Left lung (tissue), 10 donors: ENCODE results near the gene AKAP17A. TPM values are rescaled to one million over a fixed set of nuclear protein-coding genes. Genes with fewer than 3 reads are reported as not detected.
"Not testable (repeated sequence)": the region's sequence is repeated elsewhere in the genome, so short reads cannot be mapped to it uniquely, and the experiment has no call there.

Source experiments
- ATAC-seq: fragments of 200-7000 bp; cut with Tn5 transposase; one replicate; pipeline ENCODE4 v1.9.1; 2020; ENCODE audit warnings: moderate library complexity
- DNase-seq, 4 donors: peaks; one replicate each; pipeline ENCODE4 v3.0.0-alpha.2; 2013 to 2020
- H3K27ac ChIP-seq, 2 donors: fragments of 200-600 bp; sonication (generic) in 1 of 2; one replicate each; pipeline versions ENCODE4 v1.5.0 to v1.8.0; 2020 to 2021
- H3K27me3 ChIP-seq, 2 donors: fragments of 200-600 bp; sonication (generic) in 1 of 2; one replicate each; pipeline versions ENCODE4 v1.5.0 to v1.8.0; 2020 to 2021
- H3K36me3 ChIP-seq, 2 donors: fragments of 200-600 bp; sonication (generic) in 1 of 2; one replicate each; pipeline versions ENCODE4 v1.5.0 to v1.8.0; 2020 to 2021
- H3K4me1 ChIP-seq, 2 donors: fragments of 200-600 bp; one replicate each; pipeline ENCODE4 v1.8.0; 2021
- H3K4me3 ChIP-seq, 2 donors: fragments of 200-600 bp; sonication (generic) in 1 of 2; one replicate each; pipeline versions ENCODE4 v1.5.0 to v1.8.0; 2020 to 2021; ENCODE audit warnings: mild to moderate bottlenecking in 1 of 2
- H3K9me3 ChIP-seq, 2 donors: fragments of 200-600 bp; sonication (generic) in 1 of 2; one replicate each; pipeline versions ENCODE4 v1.5.0 to v1.8.0; 2020 to 2021
- CTCF ChIP-seq, 2 donors: fragments of 200-600 bp; sonication (generic) in 1 of 2; IDR thresholded peaks; one replicate each; pipeline versions ENCODE4 v1.5.0 to v1.8.0; 2021; ENCODE audit warnings: antibody characterized with exemption in 2 of 2
- intact Hi-C, 2 donors: fragments of 100-400 bp; cut with DNase I; formaldehyde crosslinking; loops; one replicate each; pipeline versions ENCODE4 v1.11.2 to v1.14.2; 2022
- polyA plus RNA-seq, 6 donors: library from polyadenylated mRNA; unstranded; fragments of 120-200 nt; gene quantifications; one replicate each; pipeline ENCODE4 v1.2.1, GENCODE V29; 2013; ENCODE audit not compliant: insufficient read length in 6 of 6
- total RNA-seq, 2 donors: library from RNA; stranded (reverse); fragmentation: NEBNext Ultra II Directional; extraction: Animal tissue kit (Norgen Biotek cat#: 25700); gene quantifications; one replicate each; pipeline ENCODE4 v1.2.1, GENCODE V29; 2021
- donor health status: DM: no; HTN: yes; CAD: no.
- donor health status: DM: no; HTN: no; CAD: no.

Gene AKAP17A
- total and polyA plus RNA-seq, 8 donors, result 31.1 to 49.7 (median 41.8) TPM

GRCh38 chrX:1546691-1547251 lies 44.6 kb upstream of the AKAP17A start:
- ATAC-seq (no peak), DNase-seq (peak in 1 of 4 donors; percentile 28)
- no peak for TF ChIP-seq CTCF (IDR thresholded peaks at IDR 0.05)
- Histone ChIP-seq H3K36me3 (no peaks in the 10 kb centered on the region), H3K4me1 (peaks cover 0 to 6% of the 10 kb centered on the region in 2 donors), H3K9me3 (peaks cover 0 to 2% of the 10 kb centered on the region in 2 donors), H3K4me3 (no peak overlapping the region), H3K27ac (no peak overlapping the region), H3K27me3 (no peaks in the 10 kb centered on the region)
- intact Hi-C loops, result no loop called here

DNA sequence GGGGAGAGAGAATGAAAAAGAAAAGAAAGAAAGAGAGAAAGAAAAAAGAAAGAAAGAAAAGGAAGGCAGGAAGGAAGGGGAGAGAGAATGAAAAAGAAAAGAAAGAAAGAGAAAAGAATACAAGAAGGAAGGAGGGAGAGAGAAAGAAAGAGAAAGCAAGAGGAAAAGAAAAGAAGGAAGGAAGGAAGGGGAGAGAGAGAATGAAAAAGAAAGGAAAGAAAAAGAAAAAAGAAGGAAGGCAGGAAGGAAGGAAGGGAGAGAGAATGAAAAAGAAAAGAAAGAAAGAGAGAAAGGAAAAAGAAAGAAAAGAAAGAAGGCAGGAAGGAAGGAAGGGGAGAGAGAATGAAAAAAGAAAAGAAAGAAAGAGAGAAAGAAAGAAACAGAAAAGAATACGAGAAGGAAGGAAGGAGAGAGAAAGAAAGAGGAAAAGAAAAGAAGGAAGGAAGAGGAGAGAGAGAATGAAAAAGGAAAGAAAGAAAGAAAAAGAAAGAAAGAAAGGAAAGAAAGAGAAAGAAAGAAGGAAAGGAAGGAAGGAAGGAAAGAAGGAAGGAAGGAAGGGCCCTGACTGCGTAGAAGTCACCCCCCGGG lies 39.4 kb upstream of the AKAP17A start:
- peaks cover 0 to 2% of the 10 kb centered on the region in 2 donors for H3K4me1 ChIP-seq
- H3K4me3 ChIP-seq, result no peak overlapping the region
- DNase-seq (no peak), ATAC-seq (no peak)
- H3K9me3 ChIP-seq, result peaks cover 0 to 9% of the 10 kb centered on the region in 2 donors
- TF ChIP-seq CTCF (IDR thresholded peaks at IDR 0.05), result no peak
- intact Hi-C loops, result no loop called here
- H3K27ac ChIP-seq, result no peak overlapping the region
- H3K27me3 ChIP-seq, result no peaks in the 10 kb centered on the region
- no peaks in the 10 kb centered on the region for H3K36me3 ChIP-seq

DNA sequence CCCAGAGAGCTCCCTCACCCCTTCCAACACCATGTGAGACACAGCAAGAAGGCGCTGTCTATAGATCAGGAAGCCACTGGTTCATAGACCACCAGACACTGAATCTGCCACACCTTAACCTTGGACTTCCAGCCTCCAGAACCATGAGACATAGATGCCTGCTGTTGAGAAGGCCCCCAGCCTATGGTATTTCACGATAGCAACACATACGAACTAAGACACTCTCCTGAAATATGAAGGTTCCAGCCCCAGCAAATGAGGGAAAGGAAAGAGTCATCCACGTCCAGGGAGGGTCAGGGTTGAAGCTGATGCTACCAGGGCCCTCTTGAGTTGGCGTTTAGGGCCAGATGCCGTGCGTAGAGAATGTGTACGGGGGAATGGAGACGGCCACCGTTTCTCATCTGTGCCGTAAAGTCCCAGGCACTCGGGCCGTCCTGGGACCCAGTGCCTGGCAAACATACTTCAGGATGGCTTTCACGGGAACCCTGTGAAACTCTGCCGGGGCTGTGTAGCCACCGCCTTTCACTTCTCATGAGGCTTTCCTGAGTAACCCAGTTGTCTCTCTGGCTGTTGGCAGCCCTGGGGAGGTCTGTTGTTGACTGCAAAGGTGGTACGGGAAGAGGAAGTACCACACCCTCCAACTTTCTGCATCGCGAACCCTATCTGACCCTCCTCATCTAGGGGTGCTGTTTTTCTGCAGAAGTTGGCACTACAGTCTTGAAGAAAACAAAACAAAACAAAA lies 36.8 kb upstream of the AKAP17A start:
- Histone ChIP-seq H3K36me3 (no peaks in the 10 kb centered on the region), H3K27ac (no peak overlapping the region), H3K27me3 (no peaks in the 10 kb centered on the region), H3K4me3 (no peak overlapping the region), H3K9me3 (peaks cover 0 to 9% of the 10 kb centered on the region in 2 donors), H3K4me1 (no peaks in the 10 kb centered on the region)
- intact Hi-C loops, result no loop called here
- DNase-seq (peak in 1 of 4 donors; percentile 32), ATAC-seq (no peak)
- no peak for TF ChIP-seq CTCF (IDR thresholded peaks at IDR 0.05)

- DNase-seq (no peak), ATAC-seq (no peak)
- no peak overlapping the region for H3K27ac ChIP-seq
- intact Hi-C loops, result no loop called here
- H3K9me3 ChIP-seq, result peaks cover 0 to 9% of the 10 kb centered on the region in 2 donors
- H3K4me3 ChIP-seq, result no peak overlapping the region
- TF ChIP-seq CTCF (IDR thresholded peaks at IDR 0.05), result no peak
- H3K36me3 ChIP-seq, result no peaks in the 10 kb centered on the region
- no peaks in the 10 kb centered on the region for H3K27me3 ChIP-seq
- no peaks in the 10 kb centered on the region for H3K4me1 ChIP-seq
Observed at GRCh38 chrX:1555370-1555769, 36.0 kb upstream of the AKAP17A start.

DNA sequence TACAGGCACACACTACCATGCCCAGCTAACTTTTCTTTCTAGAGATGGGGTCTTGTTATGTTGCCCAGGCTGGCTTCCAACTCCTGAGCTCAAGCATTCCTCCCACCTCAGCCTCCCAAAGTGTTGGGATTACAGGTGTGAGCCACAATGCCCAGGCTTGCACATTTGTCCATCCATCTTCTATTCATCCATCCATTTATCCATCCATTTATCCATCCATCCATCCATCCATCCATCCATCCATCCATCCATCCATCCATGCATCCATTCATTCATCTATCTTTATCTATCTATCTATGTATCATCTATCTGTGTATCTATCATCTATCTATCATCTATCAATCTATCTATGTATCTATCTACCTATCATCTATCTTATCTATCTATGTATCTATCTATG lies 34.0 kb upstream of the AKAP17A start:
- H3K4me1 ChIP-seq, ATAC-seq, H3K9me3 ChIP-seq, H3K4me3 ChIP-seq, H3K27ac ChIP-seq, H3K36me3 ChIP-seq, H3K27me3 ChIP-seq, intact Hi-C loops, DNase-seq: not testable (repeated sequence)
